ENCODE results near the gene LPCAT4.

LPCAT4 gene

DNA sequence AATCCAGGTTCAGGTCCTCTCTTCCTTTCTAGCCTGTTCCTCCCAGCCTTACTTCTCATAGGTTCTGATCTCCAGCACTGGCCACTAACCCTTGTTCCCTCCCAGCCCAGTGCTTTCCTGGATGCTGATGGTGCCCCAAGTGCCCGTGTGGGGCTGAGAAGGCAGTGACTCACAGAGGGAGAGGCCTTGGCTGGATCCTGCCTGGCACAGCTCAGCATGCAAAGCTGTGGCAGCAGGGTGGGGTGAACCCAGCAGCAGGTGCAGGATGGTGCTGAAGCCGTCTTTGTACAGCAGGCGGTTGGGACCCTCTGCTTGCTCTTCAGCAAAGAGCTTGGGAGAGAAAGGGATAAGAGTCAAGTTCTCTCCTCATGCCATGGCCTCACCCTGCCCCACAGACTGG is 7.6 kb downstream of the LPCAT4 start:
- TF ChIP-seq, protein P1, sequence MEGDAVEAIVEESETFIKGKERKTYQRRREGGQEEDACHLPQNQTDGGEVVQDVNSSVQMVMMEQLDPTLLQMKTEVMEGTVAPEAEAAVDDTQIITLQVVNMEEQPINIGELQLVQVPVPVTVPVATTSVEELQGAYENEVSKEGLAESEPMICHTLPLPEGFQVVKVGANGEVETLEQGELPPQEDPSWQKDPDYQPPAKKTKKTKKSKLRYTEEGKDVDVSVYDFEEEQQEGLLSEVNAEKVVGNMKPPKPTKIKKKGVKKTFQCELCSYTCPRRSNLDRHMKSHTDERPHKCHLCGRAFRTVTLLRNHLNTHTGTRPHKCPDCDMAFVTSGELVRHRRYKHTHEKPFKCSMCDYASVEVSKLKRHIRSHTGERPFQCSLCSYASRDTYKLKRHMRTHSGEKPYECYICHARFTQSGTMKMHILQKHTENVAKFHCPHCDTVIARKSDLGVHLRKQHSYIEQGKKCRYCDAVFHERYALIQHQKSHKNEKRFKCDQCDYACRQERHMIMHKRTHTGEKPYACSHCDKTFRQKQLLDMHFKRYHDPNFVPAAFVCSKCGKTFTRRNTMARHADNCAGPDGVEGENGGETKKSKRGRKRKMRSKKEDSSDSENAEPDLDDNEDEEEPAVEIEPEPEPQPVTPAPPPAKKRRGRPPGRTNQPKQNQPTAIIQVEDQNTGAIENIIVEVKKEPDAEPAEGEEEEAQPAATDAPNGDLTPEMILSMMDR (conservative IDR thresholded peaks at IDR 0.05; ENCODE audit: low read depth), result no peak
- ChIA-PET POLR2A (ENCODE audit: low non-redundant PET) (no interaction called here), CTCF (interaction anchor here (0.6 to 1.3 kb wide), 2 partner anchors 9 to 224 kb away, joined by 3 read pairs; no protein-coding TSS in a partner anchor)
- peak overlapping the region; percentile 22; the same call in 1 of the 2 replicates for H3K27ac ChIP-seq
- peak; percentile 45 for DNase-seq (ENCODE audit: low spot score)

DNA sequence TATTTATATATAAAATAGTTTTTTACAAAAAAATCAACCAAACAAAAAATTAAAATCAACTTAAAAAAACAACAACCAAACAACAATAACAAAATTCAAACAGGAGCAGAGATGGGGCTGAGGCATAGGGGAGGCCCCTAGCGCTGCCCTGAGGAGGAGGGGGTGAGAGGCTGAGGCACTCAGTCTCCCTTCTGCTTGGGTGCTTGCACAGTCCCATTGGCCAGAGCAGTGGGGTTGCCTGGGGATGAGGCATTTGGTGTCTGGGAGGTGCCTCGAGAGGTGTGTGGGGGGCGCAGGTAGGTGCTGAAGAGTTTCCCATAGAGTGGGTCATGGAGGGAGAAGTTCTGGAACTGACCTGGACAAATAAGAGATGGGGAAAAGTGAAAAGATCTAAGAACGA is 8.0 kb downstream of the LPCAT4 start:
- ChIA-PET POLR2A (ENCODE audit: low non-redundant PET) (interaction anchor here (0.8 kb wide), 1 partner anchor 8 kb away, joined by 3 read pairs; the partner anchor contains the start of gene LPCAT4), CTCF (interaction anchor here (0.7 to 1.3 kb wide), 3 partner anchors 9 to 460 kb away, joined by 3 to 4 read pairs (median 3); partner anchors contain the start of genes NOP10 and NUTM1)

DNA sequence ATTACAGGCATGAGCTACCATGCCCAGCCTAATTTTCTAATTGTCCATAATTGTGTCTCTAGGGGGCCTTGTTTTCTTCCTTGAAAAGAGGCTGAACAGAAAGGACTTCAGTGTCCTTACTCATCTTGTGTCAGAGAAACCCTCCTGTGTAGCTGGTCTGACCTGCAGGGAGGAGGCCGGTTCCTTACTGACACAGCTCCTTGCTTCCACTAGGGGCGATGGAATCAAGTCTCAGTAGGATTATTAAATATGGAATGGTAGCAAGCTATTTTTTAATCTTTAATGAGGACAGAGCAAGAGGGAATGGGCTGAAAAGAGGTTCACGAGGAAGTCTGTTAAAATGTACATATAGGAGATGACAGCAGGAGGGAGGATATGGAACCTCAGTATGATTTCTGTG is 8.6 kb downstream of the LPCAT4 start:
- TF ChIP-seq, protein P1 (conservative IDR thresholded peaks at IDR 0.05; ENCODE audit: low read depth), result no peak
- DNase-seq (ENCODE audit: low spot score), result peak; percentile 43
- H3K27ac ChIP-seq, result no peak overlapping the region
- POLR2A ChIA-PET (ENCODE audit: low non-redundant PET), result interaction anchor here (0.8 kb wide), 1 partner anchor 8 kb away, joined by 3 read pairs; the partner anchor contains the start of gene LPCAT4
- CTCF ChIA-PET, result interaction anchor here (0.6 to 1.1 kb wide), 4 partner anchors 9 to 459 kb away, joined by 3 to 13 read pairs (median 4); partner anchors contain the start of genes LPCAT4, NOP10 and NUTM1

More for the DNA sequence above, 8.0 kb downstream of the LPCAT4 start:
- H3K27ac ChIP-seq, result no peak overlapping the region
- DNase-seq (ENCODE audit: low spot score), result no peak
- TF ChIP-seq, protein P1 (conservative IDR thresholded peaks at IDR 0.05; ENCODE audit: low read depth), result no peak

DNA sequence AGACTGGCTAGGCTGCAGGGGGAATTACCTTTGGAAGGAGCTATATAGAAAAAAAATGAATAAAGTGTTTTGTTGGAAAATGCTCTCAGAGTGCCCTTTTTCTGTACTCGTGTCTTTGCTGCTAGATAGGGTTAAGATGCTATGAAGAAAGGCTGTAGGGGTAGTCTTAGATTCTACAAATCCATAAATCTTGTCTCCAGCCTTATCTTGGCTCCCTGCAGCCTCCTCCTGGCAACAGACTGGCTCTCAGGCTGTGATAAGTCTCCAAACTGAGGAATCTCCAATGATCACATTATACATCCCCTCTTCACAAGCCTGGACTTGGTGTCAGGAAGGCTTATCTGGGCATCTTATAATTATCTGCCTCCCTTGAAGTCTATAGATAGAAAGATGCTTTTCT is 9.3 kb downstream of the LPCAT4 start:
- POLR2A ChIA-PET (ENCODE audit: low non-redundant PET), result no interaction called here
- CTCF ChIA-PET, result interaction anchor here (1.0 to 1.1 kb wide), 2 partner anchors 11 to 15 kb away, joined by 3 to 13 read pairs; partner anchors contain the start of genes NOP10 and NUTM1
- no peak for DNase-seq (ENCODE audit: low spot score)
- TF ChIP-seq, protein P1 (conservative IDR thresholded peaks at IDR 0.05; ENCODE audit: low read depth), result no peak
- H3K27ac ChIP-seq, result no peak overlapping the region

DNA sequence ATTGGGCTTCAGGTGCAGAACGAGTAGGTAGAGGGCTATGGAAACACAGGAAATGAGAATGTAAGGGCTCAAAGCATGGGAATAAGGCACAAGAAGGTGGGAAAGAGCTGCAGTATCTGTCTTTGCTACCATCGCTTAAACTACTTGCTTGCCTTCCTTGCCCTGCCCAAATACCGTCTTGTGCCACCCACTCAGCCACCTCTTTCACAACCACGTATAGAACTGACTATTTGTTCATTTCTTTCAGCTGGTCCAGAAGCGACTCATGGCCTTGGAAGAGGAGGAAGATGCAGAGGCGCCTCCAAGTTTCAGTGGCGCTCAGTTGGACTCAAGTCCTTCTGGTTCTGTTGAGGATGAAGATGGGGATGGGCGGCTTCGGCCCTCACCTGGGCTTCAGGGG is 11.8 kb downstream of the LPCAT4 start:
- CTCF ChIA-PET, result interaction anchor here (0.6 to 2.3 kb wide), 2 partner anchors 12 to 429 kb away, joined by 4 to 14 read pairs; partner anchors contain the start of gene LPCAT4

DNA sequence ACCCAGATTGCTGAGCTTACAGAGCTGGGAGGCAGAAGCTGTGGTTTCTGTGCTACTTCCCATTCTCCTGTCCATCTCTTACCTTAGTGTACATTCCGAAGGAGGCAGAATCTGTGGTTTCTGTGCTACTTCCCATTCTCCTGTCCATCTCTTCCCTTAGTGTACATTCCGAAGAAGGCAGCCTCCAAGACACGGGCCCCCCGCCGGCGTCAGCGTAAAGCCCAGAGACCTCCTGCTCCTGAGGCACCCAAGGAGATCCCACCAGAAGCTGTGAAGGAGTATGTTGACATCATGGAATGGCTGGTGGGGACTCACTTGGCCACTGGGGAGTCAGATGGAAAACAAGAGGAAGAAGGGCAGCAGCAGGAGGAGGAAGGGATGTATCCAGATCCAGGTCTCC is 12.7 kb downstream of the LPCAT4 start:
- CTCF ChIA-PET, result interaction anchor here (0.8 kb wide), 1 partner anchor 1498 kb away, joined by 5 read pairs; no protein-coding TSS in a partner anchor

More for the DNA sequence above, 11.8 kb downstream of the LPCAT4 start:
- H3K27ac ChIP-seq, result no peak overlapping the region
- DNase-seq (ENCODE audit: low spot score), result no peak
- POLR2A ChIA-PET (ENCODE audit: low non-redundant PET), result no interaction called here
- TF ChIP-seq, protein P1 (conservative IDR thresholded peaks at IDR 0.05; ENCODE audit: low read depth), result no peak

More for the DNA sequence above, 12.7 kb downstream of the LPCAT4 start:
- POLR2A ChIA-PET (ENCODE audit: low non-redundant PET), result no interaction called here
- H3K27ac ChIP-seq, result no peak overlapping the region
- TF ChIP-seq, protein P1 (conservative IDR thresholded peaks at IDR 0.05; ENCODE audit: low read depth), result no peak
- no peak for DNase-seq (ENCODE audit: low spot score)
